ENCODE data around the gene ZNF883. TPM values are rescaled to one million over a fixed set of nuclear protein-coding genes. Genes with fewer than 3 reads are reported as not detected.

Gene ZNF883
- total and polyA plus RNA-seq, 10 donors = 0.61 to 3.2 (median 1.2) TPM

- intact Hi-C loops (cut with DNase I; ENCODE audit: low total_unique reads) = no loop called here
- peaks cover 0 to 23% (median 0%) of the 10 kb centered on the region in 7 donors for H3K27me3 ChIP-seq (replicated peaks in 1 of 7)
- no peak for DNase-seq
- no peak overlapping the region for H3K4me3 ChIP-seq
- H3K27ac ChIP-seq = no peak overlapping the region
- no peaks in the 10 kb centered on the region for H3K4me1 ChIP-seq
- WGBS, 5 donors = 35 to 51% (median 37%) methylated on average over 5 of the region's 5 CpGs
- no peak for TF ChIP-seq POLR2AphosphoS5 (IDR thresholded peaks at IDR 0.05)
- TF ChIP-seq POLR2A (IDR thresholded peaks at IDR 0.05) = no peak
- TF ChIP-seq CTCF (IDR thresholded peaks at IDR 0.05 in 8 of 11, conservative IDR thresholded peaks at IDR 0.05 in 3 of 11) = no peak
- peaks cover 0 to 24% (median 10%) of the 10 kb centered on the region in 8 donors for H3K9me3 ChIP-seq
- H3K36me3 ChIP-seq = no peaks in the 10 kb centered on the region
These were observed 40.6 kb downstream of the ZNF883 start for GRCh38 chr9:112971415-112971814.

- WGBS, 5 donors = 64 to 80% (median 71%) methylated on average over 6 of the region's 6 CpGs
- no peaks in the 10 kb centered on the region for H3K36me3 ChIP-seq
- TF ChIP-seq CTCF (IDR thresholded peaks at IDR 0.05 in 8 of 11, conservative IDR thresholded peaks at IDR 0.05 in 3 of 11) = no peak
- no peak for TF ChIP-seq POLR2A (IDR thresholded peaks at IDR 0.05)
- no peak for TF ChIP-seq POLR2AphosphoS5 (IDR thresholded peaks at IDR 0.05)
- H3K27me3 ChIP-seq (replicated peaks in 1 of 7) = peaks cover 0 to 23% (median 0%) of the 10 kb centered on the region in 7 donors
- H3K9me3 ChIP-seq = peaks cover 0 to 20% (median 7%) of the 10 kb centered on the region in 8 donors
- intact Hi-C loops (cut with DNase I; ENCODE audit: low total_unique reads) = no loop called here
- H3K4me3 ChIP-seq = no peak overlapping the region
- no peak overlapping the region for H3K27ac ChIP-seq
- no peak for DNase-seq
- H3K4me1 ChIP-seq = no peaks in the 10 kb centered on the region
These were observed 41.1 kb downstream of the ZNF883 start for GRCh38 chr9:112970939-112971338.

- no peaks in the 10 kb centered on the region for H3K36me3 ChIP-seq
- H3K27ac ChIP-seq = no peak overlapping the region
- H3K4me3 ChIP-seq = no peak overlapping the region
- intact Hi-C loops (cut with DNase I; ENCODE audit: low total_unique reads) = no loop called here
- peaks cover 0 to 8% (median 1%) of the 10 kb centered on the region in 8 donors for H3K9me3 ChIP-seq
- WGBS, 5 donors = 17 to 30% (median 22%) methylated on average over 4 of the region's 4 CpGs
- peaks cover 0 to 23% (median 0%) of the 10 kb centered on the region in 7 donors for H3K27me3 ChIP-seq (replicated peaks in 1 of 7)
- DNase-seq = no peak
- TF ChIP-seq POLR2AphosphoS5 (IDR thresholded peaks at IDR 0.05) (no peak), POLR2A (IDR thresholded peaks at IDR 0.05) (no peak), CTCF (IDR thresholded peaks at IDR 0.05 in 8 of 11, conservative IDR thresholded peaks at IDR 0.05 in 3 of 11) (no peak)
- no peaks in the 10 kb centered on the region for H3K4me1 ChIP-seq
These were observed 42.3 kb downstream of the ZNF883 start for GRCh38 chr9:112969730-112970129.

- TF ChIP-seq POLR2AphosphoS5 (IDR thresholded peaks at IDR 0.05) = no peak
- intact Hi-C loops (cut with DNase I; ENCODE audit: low total_unique reads) = no loop called here
- peaks cover 0 to 37% (median 0%) of the 10 kb centered on the region in 7 donors for H3K27me3 ChIP-seq (replicated peaks in 1 of 7)
These were observed 56.4 kb downstream of the ZNF883 start for GRCh38 chr9:112955550-112955949.

More at GRCh38 chr9:112955550-112955949, 56.4 kb downstream of the ZNF883 start:
- H3K4me3 ChIP-seq = no peak overlapping the region
- no peaks in the 10 kb centered on the region for H3K36me3 ChIP-seq
- DNase-seq = no peak
- H3K4me1 ChIP-seq = no peaks in the 10 kb centered on the region
- no peak overlapping the region for H3K27ac ChIP-seq
- peaks cover 0 to 10% (median 0%) of the 10 kb centered on the region in 8 donors for H3K9me3 ChIP-seq
- WGBS, 5 donors = 51 to 79% (median 62%) methylated on average over 1 of the region's 1 CpG
